Type B pancreatic cell (in vitro differentiated cells): Measurements from ENCODE around the gene CCDC9. TPM values are rescaled to one million over a fixed set of nuclear protein-coding genes. Genes with fewer than 3 reads are reported as not detected.

Source experiments
- DNase-seq: peaks from one replicate; pipeline ENCODE4 v3.0.0; 2021; ENCODE audit warnings: mixed read lengths; ENCODE audit not compliant: unreplicated experiment; ENCODE audit errors: extremely low spot score
- H3K27ac Mint-ChIP-seq: 2 replicates; pipeline ENCODE4 v1.8.0; 2021; ENCODE audit warnings: mild to moderate bottlenecking, mixed read lengths
- H3K27me3 Mint-ChIP-seq: 2 replicates; pipeline ENCODE4 v1.8.0; 2021; ENCODE audit warnings: mixed read lengths
- H3K36me3 Mint-ChIP-seq: 2 replicates; pipeline ENCODE4 v1.8.0; 2021; ENCODE audit warnings: mixed read lengths
- H3K4me1 Mint-ChIP-seq: one replicate; pipeline ENCODE4 v1.8.0; 2021; ENCODE audit warnings: mixed read lengths; ENCODE audit not compliant: unreplicated experiment
- H3K4me3 Mint-ChIP-seq: 2 replicates; pipeline ENCODE4 v1.8.0; 2021; ENCODE audit warnings: mild to moderate bottlenecking, mixed read lengths
- H3K9me3 Mint-ChIP-seq: 2 replicates; pipeline ENCODE4 v1.8.0; 2021; ENCODE audit warnings: mixed read lengths
- CTCF ChIP-seq: fragments of 200-600 bp; sonication (generic); conservative IDR thresholded peaks from 2 replicates; pipeline ENCODE4 v1.5.0; 2021; ENCODE audit warnings: antibody characterized with exemption, mild to moderate bottlenecking
- total RNA-seq: library from RNA; stranded (reverse); gene quantifications from 2 replicates; pipeline ENCODE4 v1.2.1, GENCODE V29; 2021; ENCODE audit warnings: low replicate concordance

Gene CCDC9
- total RNA-seq, 1 donor from 2014 or later = 22.4 TPM

GRCh38 chr19:47264629-47265028 lies 8.3 kb downstream of the CCDC9 start:
- no peaks in the 10 kb centered on the region for H3K4me1 Mint-ChIP-seq
- TF ChIP-seq CTCF = no peak
- no peaks in the 10 kb centered on the region for H3K9me3 Mint-ChIP-seq
- no peak overlapping the region for H3K27ac Mint-ChIP-seq
- DNase-seq = no peak
- H3K27me3 Mint-ChIP-seq = no peaks in the 10 kb centered on the region
- peaks cover 31% of the 10 kb centered on the region for H3K36me3 Mint-ChIP-seq
- no peak overlapping the region for H3K4me3 Mint-ChIP-seq

- TF ChIP-seq CTCF = no peak
- no peaks in the 10 kb centered on the region for H3K27me3 Mint-ChIP-seq
- no peak for DNase-seq
- H3K27ac Mint-ChIP-seq = no peak overlapping the region
- no peaks in the 10 kb centered on the region for H3K9me3 Mint-ChIP-seq
- no peak overlapping the region for H3K4me3 Mint-ChIP-seq
- peaks cover 22% of the 10 kb centered on the region for H3K36me3 Mint-ChIP-seq
- no peaks in the 10 kb centered on the region for H3K4me1 Mint-ChIP-seq
Measured at GRCh38 chr19:47266401-47266941, 10.1 kb downstream of the CCDC9 start.

GRCh38 chr19:47267350-47267759 lies 11.0 kb downstream of the CCDC9 start:
- no peak for TF ChIP-seq CTCF
- no peak overlapping the region for H3K27ac Mint-ChIP-seq
- H3K36me3 Mint-ChIP-seq = peaks cover 22% of the 10 kb centered on the region
- DNase-seq = no peak
- no peak overlapping the region for H3K4me3 Mint-ChIP-seq
- H3K27me3 Mint-ChIP-seq = no peaks in the 10 kb centered on the region
- no peaks in the 10 kb centered on the region for H3K9me3 Mint-ChIP-seq
- H3K4me1 Mint-ChIP-seq = peaks cover 2% of the 10 kb centered on the region

GRCh38 chr19:47268028-47268427 lies 11.7 kb downstream of the CCDC9 start:
- Mint-ChIP-seq H3K27ac (no peak overlapping the region), H3K36me3 (peaks cover 23% of the 10 kb centered on the region), H3K9me3 (no peaks in the 10 kb centered on the region), H3K27me3 (no peaks in the 10 kb centered on the region), H3K4me3 (no peak overlapping the region), H3K4me1 (peaks cover 7% of the 10 kb centered on the region)
- DNase-seq = no peak
- TF ChIP-seq CTCF = no peak

GRCh38 chr19:47269596-47269995 lies 13.3 kb downstream of the CCDC9 start:
- H3K36me3 Mint-ChIP-seq = peaks cover 18% of the 10 kb centered on the region
- H3K27ac Mint-ChIP-seq = no peak overlapping the region
- no peak for TF ChIP-seq CTCF
- no peak for DNase-seq
- H3K4me3 Mint-ChIP-seq = no peak overlapping the region
- peaks cover 7% of the 10 kb centered on the region for H3K4me1 Mint-ChIP-seq
- H3K9me3 Mint-ChIP-seq = no peaks in the 10 kb centered on the region
- H3K27me3 Mint-ChIP-seq = no peaks in the 10 kb centered on the region

GRCh38 chr19:47270408-47270807 lies 14.1 kb downstream of the CCDC9 start:
- H3K4me1 Mint-ChIP-seq = peaks cover 8% of the 10 kb centered on the region
- no peaks in the 10 kb centered on the region for H3K9me3 Mint-ChIP-seq
- H3K4me3 Mint-ChIP-seq = no peak overlapping the region
- H3K27me3 Mint-ChIP-seq = peaks cover under 1% of the 10 kb centered on the region
- H3K36me3 Mint-ChIP-seq = peaks cover 15% of the 10 kb centered on the region
- no peak overlapping the region for H3K27ac Mint-ChIP-seq
- DNase-seq = no peak
- TF ChIP-seq CTCF = no peak
